HepG2 (cell line): Measurements from ENCODE around the gene NOCT. TPM values are rescaled to one million over a fixed set of nuclear protein-coding genes. Genes with fewer than 3 reads are reported as not detected.

Experiments
- ARID5B ChIP-seq: IDR thresholded peaks from 2 replicates; pipeline ENCODE4 v1.4.0; 2020; ENCODE audit warnings: mild to moderate bottlenecking, missing genetic modification reagents
- FOXK1 ChIP-seq: sonication (generic); formaldehyde crosslinking; IDR thresholded peaks from 2 replicates; pipeline ENCODE4 v1.4.0; 2020; ENCODE audit warnings: low read depth, missing genetic modification reagents, borderline replicate concordance
- HNRNPLL ChIP-seq: fragments of 200-400 bp; formaldehyde crosslinking; IDR thresholded peaks from 2 replicates; pipeline ENCODE4 v1.6.1; 2017; ENCODE audit warnings: mild to moderate bottlenecking, low read depth, low read length; ENCODE audit not compliant: poor library complexity, severe bottlenecking
- ISX ChIP-seq: sonication (generic); formaldehyde crosslinking; conservative IDR thresholded peaks from 2 replicates; pipeline ENCODE4 v1.5.0; 2020; ENCODE audit warnings: missing genetic modification reagents
- KAT7 ChIP-seq: IDR thresholded peaks from 2 replicates; pipeline ENCODE4 v1.6.1; 2018; ENCODE audit warnings: borderline replicate concordance, missing compliant biosample characterization
- RARG ChIP-seq: sonication (generic); formaldehyde crosslinking; IDR thresholded peaks from 2 replicates; pipeline ENCODE4 v1.4.0; 2020; ENCODE audit warnings: low read depth, mild to moderate bottlenecking, missing genetic modification reagents
- SOX5 ChIP-seq: IDR thresholded peaks from 2 replicates; pipeline ENCODE4 v1.6.1; 2016; ENCODE audit warnings: borderline replicate concordance
- SP5 ChIP-seq: IDR thresholded peaks from 2 replicates; pipeline ENCODE4 v1.6.1; 2016; ENCODE audit warnings: low read depth, borderline replicate concordance
- SRSF1 ChIP-seq: fragments of 200-400 bp; formaldehyde crosslinking; optimal IDR thresholded peaks from 2 replicates; pipeline ENCODE3; 2017; ENCODE audit warnings: mild to moderate bottlenecking, low read depth, low read length, moderate library complexity
- TCF7L2 ChIP-seq: IDR thresholded peaks from 2 replicates; pipeline ENCODE4 v1.6.1; 2011; ENCODE audit warnings: mild to moderate bottlenecking, low read depth, low read length, moderate library complexity
- ZNF317 ChIP-seq: sonication (generic); formaldehyde crosslinking; IDR thresholded peaks from 2 replicates; pipeline ENCODE4 v1.5.0; 2020; ENCODE audit warnings: mild to moderate bottlenecking, missing genetic modification reagents
- ZNF451 ChIP-seq: sonication (generic); formaldehyde crosslinking; IDR thresholded peaks from 2 replicates; pipeline ENCODE4 v1.5.0; 2020; ENCODE audit warnings: mild to moderate bottlenecking, missing genetic modification reagents
- ZNF570 ChIP-seq: sonication (generic); formaldehyde crosslinking; IDR thresholded peaks from 2 replicates; pipeline ENCODE4 v1.4.0; 2020; ENCODE audit warnings: mild to moderate bottlenecking, missing genetic modification reagents, borderline replicate concordance
- ZNF709 ChIP-seq: sonication (generic); formaldehyde crosslinking; IDR thresholded peaks from 2 replicates; pipeline ENCODE4 v1.5.0; 2020; ENCODE audit warnings: mild to moderate bottlenecking, missing genetic modification reagents
- ZNF724P ChIP-seq: sonication (generic); formaldehyde crosslinking; IDR thresholded peaks from 2 replicates; pipeline ENCODE4 v1.8.0; 2022; ENCODE audit warnings: missing genetic modification reagents, borderline replicate concordance
- ZNF768 ChIP-seq: sonication (generic); formaldehyde crosslinking; IDR thresholded peaks from 2 replicates; pipeline ENCODE4 v1.4.0; 2020; ENCODE audit warnings: missing genetic modification reagents
- ZNF777 ChIP-seq: sonication (generic); formaldehyde crosslinking; IDR thresholded peaks from 2 replicates; pipeline ENCODE4 v1.4.0; 2020; ENCODE audit warnings: missing genetic modification reagents
- polyA plus RNA-seq, 8 experiments: library from polyadenylated mRNA; depleted of rRNA in 3 of 8; stranded (reverse) in 7 of 8; unstranded in 1 of 8; fragments of >200 nt; fragmentation: Illumina TruSeq in 4 of 8; extraction: Trizol in 4 of 8; gene quantifications; 2 replicates each; pipeline versions ENCODE4 v1.2.1 to v1.2.3, GENCODE V29; 2011 to 2016; ENCODE audit warnings: low read depth in 4 of 8, missing spikeins in 1 of 8, mixed read lengths in 1 of 8; ENCODE audit not compliant: insufficient read depth in 1 of 8
- total RNA-seq, 5 experiments: library from RNA; depleted of rRNA; stranded (reverse); fragments of >200 nt; fragmentation: Illumina TruSeq; extraction: Trizol; gene quantifications; 2 replicates each; pipeline ENCODE4 v1.2.3, GENCODE V29; 2016; ENCODE audit warnings: low read depth in 1 of 5
- TF ChIP-seq, protein P1 (sequence below): sonication (generic); formaldehyde crosslinking; conservative IDR thresholded peaks from 2 replicates; pipeline ENCODE4 v1.5.0; 2020; ENCODE audit warnings: missing genetic modification reagents
- TF ChIP-seq, protein P2 (sequence below): sonication (generic); formaldehyde crosslinking; IDR thresholded peaks from 2 replicates; pipeline ENCODE4 v1.4.0; 2020; ENCODE audit warnings: mild to moderate bottlenecking, missing genetic modification reagents, borderline replicate concordance
- TF ChIP-seq, protein P3 (sequence below): fragments of 450-650 bp; IDR thresholded peaks from 2 replicates; pipeline ENCODE4 v1.6.1; 2016

Gene NOCT
- total and polyA plus RNA-seq, 2 of the 13 experiments (the other 11 are each of a cell fraction or from before 2014, with no cell fraction given), result 3.6 to 13.1 TPM

GRCh38 chr4:139083607-139083955 is 68.0 kb downstream of the NOCT start (continued):
- no peak for TF ChIP-seq SP5 (CRISPR knock-in tag)
- TF ChIP-seq ISX (CRISPR knock-in tag), result no peak
- TF ChIP-seq, protein P1, sequence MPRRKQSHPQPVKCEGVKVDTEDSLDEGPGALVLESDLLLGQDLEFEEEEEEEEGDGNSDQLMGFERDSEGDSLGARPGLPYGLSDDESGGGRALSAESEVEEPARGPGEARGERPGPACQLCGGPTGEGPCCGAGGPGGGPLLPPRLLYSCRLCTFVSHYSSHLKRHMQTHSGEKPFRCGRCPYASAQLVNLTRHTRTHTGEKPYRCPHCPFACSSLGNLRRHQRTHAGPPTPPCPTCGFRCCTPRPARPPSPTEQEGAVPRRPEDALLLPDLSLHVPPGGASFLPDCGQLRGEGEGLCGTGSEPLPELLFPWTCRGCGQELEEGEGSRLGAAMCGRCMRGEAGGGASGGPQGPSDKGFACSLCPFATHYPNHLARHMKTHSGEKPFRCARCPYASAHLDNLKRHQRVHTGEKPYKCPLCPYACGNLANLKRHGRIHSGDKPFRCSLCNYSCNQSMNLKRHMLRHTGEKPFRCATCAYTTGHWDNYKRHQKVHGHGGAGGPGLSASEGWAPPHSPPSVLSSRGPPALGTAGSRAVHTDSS (CRISPR knock-in tag), result no peak
- TF ChIP-seq, protein P2, sequence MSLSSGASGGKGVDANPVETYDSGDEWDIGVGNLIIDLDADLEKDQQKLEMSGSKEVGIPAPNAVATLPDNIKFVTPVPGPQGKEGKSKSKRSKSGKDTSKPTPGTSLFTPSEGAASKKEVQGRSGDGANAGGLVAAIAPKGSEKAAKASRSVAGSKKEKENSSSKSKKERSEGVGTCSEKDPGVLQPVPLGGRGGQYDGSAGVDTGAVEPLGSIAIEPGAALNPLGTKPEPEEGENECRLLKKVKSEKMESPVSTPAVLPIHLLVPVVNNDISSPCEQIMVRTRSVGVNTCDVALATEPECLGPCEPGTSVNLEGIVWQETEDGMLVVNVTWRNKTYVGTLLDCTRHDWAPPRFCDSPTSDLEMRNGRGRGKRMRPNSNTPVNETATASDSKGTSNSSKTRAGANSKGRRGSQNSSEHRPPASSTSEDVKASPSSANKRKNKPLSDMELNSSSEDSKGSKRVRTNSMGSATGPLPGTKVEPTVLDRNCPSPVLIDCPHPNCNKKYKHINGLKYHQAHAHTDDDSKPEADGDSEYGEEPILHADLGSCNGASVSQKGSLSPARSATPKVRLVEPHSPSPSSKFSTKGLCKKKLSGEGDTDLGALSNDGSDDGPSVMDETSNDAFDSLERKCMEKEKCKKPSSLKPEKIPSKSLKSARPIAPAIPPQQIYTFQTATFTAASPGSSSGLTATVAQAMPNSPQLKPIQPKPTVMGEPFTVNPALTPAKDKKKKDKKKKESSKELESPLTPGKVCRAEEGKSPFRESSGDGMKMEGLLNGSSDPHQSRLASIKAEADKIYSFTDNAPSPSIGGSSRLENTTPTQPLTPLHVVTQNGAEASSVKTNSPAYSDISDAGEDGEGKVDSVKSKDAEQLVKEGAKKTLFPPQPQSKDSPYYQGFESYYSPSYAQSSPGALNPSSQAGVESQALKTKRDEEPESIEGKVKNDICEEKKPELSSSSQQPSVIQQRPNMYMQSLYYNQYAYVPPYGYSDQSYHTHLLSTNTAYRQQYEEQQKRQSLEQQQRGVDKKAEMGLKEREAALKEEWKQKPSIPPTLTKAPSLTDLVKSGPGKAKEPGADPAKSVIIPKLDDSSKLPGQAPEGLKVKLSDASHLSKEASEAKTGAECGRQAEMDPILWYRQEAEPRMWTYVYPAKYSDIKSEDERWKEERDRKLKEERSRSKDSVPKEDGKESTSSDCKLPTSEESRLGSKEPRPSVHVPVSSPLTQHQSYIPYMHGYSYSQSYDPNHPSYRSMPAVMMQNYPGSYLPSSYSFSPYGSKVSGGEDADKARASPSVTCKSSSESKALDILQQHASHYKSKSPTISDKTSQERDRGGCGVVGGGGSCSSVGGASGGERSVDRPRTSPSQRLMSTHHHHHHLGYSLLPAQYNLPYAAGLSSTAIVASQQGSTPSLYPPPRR (CRISPR knock-in tag), result no peak
- TF ChIP-seq, protein P3, sequence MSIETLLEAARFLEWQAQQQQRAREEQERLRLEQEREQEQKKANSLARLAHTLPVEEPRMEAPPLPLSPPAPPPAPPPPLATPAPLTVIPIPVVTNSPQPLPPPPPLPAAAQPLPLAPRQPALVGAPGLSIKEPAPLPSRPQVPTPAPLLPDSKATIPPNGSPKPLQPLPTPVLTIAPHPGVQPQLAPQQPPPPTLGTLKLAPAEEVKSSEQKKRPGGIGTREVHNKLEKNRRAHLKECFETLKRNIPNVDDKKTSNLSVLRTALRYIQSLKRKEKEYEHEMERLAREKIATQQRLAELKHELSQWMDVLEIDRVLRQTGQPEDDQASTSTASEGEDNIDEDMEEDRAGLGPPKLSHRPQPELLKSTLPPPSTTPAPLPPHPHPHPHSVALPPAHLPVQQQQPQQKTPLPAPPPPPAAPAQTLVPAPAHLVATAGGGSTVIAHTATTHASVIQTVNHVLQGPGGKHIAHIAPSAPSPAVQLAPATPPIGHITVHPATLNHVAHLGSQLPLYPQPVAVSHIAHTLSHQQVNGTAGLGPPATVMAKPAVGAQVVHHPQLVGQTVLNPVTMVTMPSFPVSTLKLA, result no peak
- TF ChIP-seq RARG, result no peak
- TF ChIP-seq ZNF768, result peak; percentile 6; the same call in 1 of the 2 replicates
- TF ChIP-seq ZNF570 (CRISPR knock-in tag), result no peak
- no peak for TF ChIP-seq SRSF1
- TF ChIP-seq SOX5, result no peak
- TF ChIP-seq ARID5B (CRISPR knock-in tag), result no peak
- 0 out of 2 replicates have a peak, but pooled peaks have one; percentile 44 for TF ChIP-seq ZNF709 (CRISPR knock-in tag)
- TF ChIP-seq ZNF777 (CRISPR knock-in tag), result 0 out of 2 replicates have a peak, but pooled peaks have one; percentile 29
- TF ChIP-seq TCF7L2, result no peak
- no peak for TF ChIP-seq FOXK1 (CRISPR knock-in tag)
- no peak for TF ChIP-seq ZNF317
- no peak for TF ChIP-seq ZNF451
- peak; percentile 34; the same call in 1 of the 2 replicates for TF ChIP-seq ZNF724P
- TF ChIP-seq HNRNPLL, result peak; percentile 42
- TF ChIP-seq KAT7 (CRISPR knock-in tag), result no peak
